ENCODE results near the gene ELF2.

GRCh38 chr4:139152249-139152648 is 24.8 kb downstream of the ELF2 start:
- TF ChIP-seq CTCF (IDR thresholded peaks at IDR 0.05), result no peak
- TF ChIP-seq POLR2A (IDR thresholded peaks at IDR 0.05), result no peak

Data from lower leg skin (tissue), 3 donors.